Measurements from ENCODE around the gene HLA-A. TPM values are rescaled to one million over a fixed set of nuclear protein-coding genes. Genes with fewer than 3 reads are reported as not detected.

Gene HLA-A
- 118 to 157 TPM (median 147 TPM) in 5 replicates for total RNA-seq (2022; extraction: Qiagen RNA extraction)

DNA sequence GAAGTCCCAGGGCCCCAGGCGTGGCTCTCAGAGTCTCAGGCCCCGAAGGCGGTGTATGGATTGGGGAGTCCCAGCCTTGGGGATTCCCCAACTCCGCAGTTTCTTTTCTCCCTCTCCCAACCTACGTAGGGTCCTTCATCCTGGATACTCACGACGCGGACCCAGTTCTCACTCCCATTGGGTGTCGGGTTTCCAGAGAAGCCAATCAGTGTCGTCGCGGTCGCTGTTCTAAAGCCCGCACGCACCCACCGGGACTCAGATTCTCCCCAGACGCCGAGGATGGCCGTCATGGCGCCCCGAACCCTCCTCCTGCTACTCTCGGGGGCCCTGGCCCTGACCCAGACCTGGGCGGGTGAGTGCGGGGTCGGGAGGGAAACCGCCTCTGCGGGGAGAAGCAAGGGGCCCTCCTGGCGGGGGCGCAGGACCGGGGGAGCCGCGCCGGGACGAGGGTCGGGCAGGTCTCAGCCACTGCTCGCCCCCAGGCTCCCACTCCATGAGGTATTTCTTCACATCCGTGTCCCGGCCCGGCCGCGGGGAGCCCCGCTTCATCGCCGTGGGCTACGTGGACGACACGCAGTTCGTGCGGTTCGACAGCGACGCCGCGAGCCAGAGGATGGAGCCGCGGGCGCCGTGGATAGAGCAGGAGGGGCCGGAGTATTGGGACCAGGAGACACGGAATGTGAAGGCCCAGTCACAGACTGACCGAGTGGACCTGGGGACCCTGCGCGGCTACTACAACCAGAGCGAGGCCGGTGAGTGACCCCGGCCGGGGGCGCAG lies at the start of gene HLA-A:
TSS of gene HLA-A (plus strand) at position 258 of the 778 bp plus-strand sequence. CDS start at position 280, 22 bp downstream.

Other genes starting within 250 kb of the HLA-A start
- gene HLA-F, start 219.1 kb upstream of the HLA-A start, total RNA-seq (2022; extraction: Qiagen RNA extraction): 4.1 to 6.0 TPM (median 4.9 TPM) in 5 replicates
- gene HLA-G, start 114.7 kb upstream of the HLA-A start, total RNA-seq (2022; extraction: Qiagen RNA extraction): 0.16 TPM in 1 of 5 replicates, not detected in the others
- gene POLR1H, start 118.7 kb downstream of the HLA-A start, total RNA-seq (2022; extraction: Qiagen RNA extraction): 28.6 to 35.6 TPM (median 34.6 TPM) in 5 replicates
- gene PPP1R11, start 124.7 kb downstream of the HLA-A start, total RNA-seq (2022; extraction: Qiagen RNA extraction): 41.2 to 43.7 TPM (median 42.1 TPM) in 5 replicates
- 0.03 to 0.07 TPM (median 0.05 TPM) in 3 of 5 replicates, not detected in the others for gene RNF39, start 133.2 kb downstream of the HLA-A start, total RNA-seq (2022; extraction: Qiagen RNA extraction)
- 1.0 to 1.8 TPM (median 1.3 TPM) in 5 replicates for gene TRIM31, start 170.6 kb downstream of the HLA-A start, total RNA-seq (2022; extraction: Qiagen RNA extraction)
- gene TRIM40, start 193.6 kb downstream of the HLA-A start, total RNA-seq (2022; extraction: Qiagen RNA extraction): not detected in 5 replicates
- gene TRIM10, start 218.7 kb downstream of the HLA-A start, total RNA-seq (2022; extraction: Qiagen RNA extraction): 0.02 TPM in 1 of 5 replicates, not detected in the others
- 0.08 to 0.09 TPM in 2 of 5 replicates, not detected in the others for gene TRIM15, start 221.0 kb downstream of the HLA-A start, total RNA-seq (2022; extraction: Qiagen RNA extraction)

Data from A549 treated with CORT108297 at 1 μM for 4 hours (cell line).